Lower lobe of right lung (tissue), 2 donors: ENCODE measurements around the gene CCDC81. TPM values are rescaled to one million over a fixed set of nuclear protein-coding genes. Genes with fewer than 3 reads are reported as not detected.

Experiments used
- ATAC-seq, 2 donors: fragments of 200-7000 bp; cut with Tn5 transposase; one replicate each; pipeline ENCODE4 v1.9.1; 2020 to 2022; ENCODE audit warnings: mild to moderate bottlenecking in 2 of 2, moderate library complexity in 2 of 2
- DNase-seq: peaks from one replicate; pipeline ENCODE4 v3.0.0-alpha.2; 2020
- H3K27ac ChIP-seq: fragments of 200-600 bp; one replicate; pipeline ENCODE4 v1.8.0; 2022
- H3K27me3 ChIP-seq: fragments of 200-600 bp; one replicate; pipeline ENCODE4 v1.8.0; 2022; ENCODE audit warnings: low read depth
- H3K36me3 ChIP-seq: fragments of 200-600 bp; one replicate; pipeline ENCODE4 v1.8.0; 2022; ENCODE audit warnings: mild to moderate bottlenecking
- H3K4me1 ChIP-seq: fragments of 200-600 bp; one replicate; pipeline ENCODE4 v1.8.0; 2022
- H3K4me3 ChIP-seq: fragments of 200-600 bp; one replicate; pipeline ENCODE4 v1.8.0; 2022; ENCODE audit warnings: mild to moderate bottlenecking
- H3K9me3 ChIP-seq: fragments of 200-600 bp; one replicate; pipeline ENCODE4 v1.8.0; 2022
- CTCF ChIP-seq: fragments of 200-600 bp; IDR thresholded peaks from one replicate; pipeline ENCODE4 v1.8.0; 2022; ENCODE audit warnings: antibody characterized with exemption, mild to moderate bottlenecking
- intact Hi-C: fragments of 100-400 bp; cut with DNase I; formaldehyde crosslinking; loops from one replicate; pipeline ENCODE4 v1.11.0; 2022
- total RNA-seq: library from RNA; stranded (reverse); fragmentation: NEBNext Ultra II Directional; extraction: Animal tissue kit (Norgen Biotek cat#: 25700); gene quantifications from one replicate; pipeline ENCODE4 v1.2.1, GENCODE V29; 2021
- donor health status: DM: no; HTN: yes; CAD: no; lungs with severe emphysema.

CCDC81 gene
- total RNA-seq, 1 donor from 2014 or later: 4.8 TPM

- H3K27me3 ChIP-seq: no peaks in the 10 kb centered on the region
- H3K9me3 ChIP-seq: no peaks in the 10 kb centered on the region
- DNase-seq: no peak
- H3K36me3 ChIP-seq: no peaks in the 10 kb centered on the region
- H3K27ac ChIP-seq: no peak overlapping the region
- no peak for ATAC-seq
- TF ChIP-seq CTCF: no peak
- H3K4me1 ChIP-seq: peaks cover 4% of the 10 kb centered on the region
- intact Hi-C loops: no loop called here
- H3K4me3 ChIP-seq: no peak overlapping the region
Observed at GRCh38 chr11:86374069-86374468, 618 bp upstream of the CCDC81 start.

- Histone ChIP-seq H3K4me3 (no peak overlapping the region), H3K36me3 (no peaks in the 10 kb centered on the region), H3K27me3 (no peaks in the 10 kb centered on the region), H3K27ac (no peak overlapping the region), H3K9me3 (no peaks in the 10 kb centered on the region), H3K4me1 (peaks cover 4% of the 10 kb centered on the region)
- ATAC-seq: no peak
- DNase-seq: no peak
- TF ChIP-seq CTCF: no peak
- intact Hi-C loops: no loop called here
Observed at GRCh38 chr11:86377972-86378371, 3.3 kb downstream of the CCDC81 start.

GRCh38 chr11:86380295-86381059 lies 5.8 kb downstream of the CCDC81 start:
- Histone ChIP-seq H3K4me1 (no peaks in the 10 kb centered on the region), H3K36me3 (no peaks in the 10 kb centered on the region), H3K4me3 (no peak overlapping the region), H3K27me3 (no peaks in the 10 kb centered on the region), H3K9me3 (no peaks in the 10 kb centered on the region), H3K27ac (no peak overlapping the region)
- no peak for ATAC-seq
- no peak for DNase-seq
- no peak for TF ChIP-seq CTCF
- intact Hi-C loops: no loop called here

- no peak for DNase-seq
- no peak overlapping the region for H3K27ac ChIP-seq
- H3K4me3 ChIP-seq: no peak overlapping the region
- H3K9me3 ChIP-seq: no peaks in the 10 kb centered on the region
- no peak for ATAC-seq
- no peaks in the 10 kb centered on the region for H3K27me3 ChIP-seq
- TF ChIP-seq CTCF: no peak
- intact Hi-C loops: no loop called here
- no peaks in the 10 kb centered on the region for H3K36me3 ChIP-seq
- H3K4me1 ChIP-seq: no peaks in the 10 kb centered on the region
Observed at GRCh38 chr11:86383041-86383955, 8.6 kb downstream of the CCDC81 start.

- Histone ChIP-seq H3K27ac (no peak overlapping the region), H3K36me3 (no peaks in the 10 kb centered on the region), H3K9me3 (no peaks in the 10 kb centered on the region), H3K4me3 (no peak overlapping the region), H3K4me1 (no peaks in the 10 kb centered on the region), H3K27me3 (no peaks in the 10 kb centered on the region)
- DNase-seq (no peak), ATAC-seq (no peak)
- no peak for TF ChIP-seq CTCF
- intact Hi-C loops: no loop called here
Observed at GRCh38 chr11:86386283-86386682, 11.6 kb downstream of the CCDC81 start.
